Thyroid gland (tissue), 4 donors: Measurements from ENCODE around the gene NKIRAS2.

Experiments
- CTCF ChIP-seq, 6 experiments: fragments of 200-600 bp in 3 of 6; fragments of 450-650 bp in 3 of 6; sonication (generic) in 3 of 6; IDR thresholded peaks; one replicate each; pipeline ENCODE4 v1.5.1; 2016 to 2019; ENCODE audit warnings: antibody characterized with exemption in 6 of 6, mild to moderate bottlenecking in 2 of 6, inconsistent platforms in 1 of 6, moderate library complexity in 1 of 6
- POLR2A ChIP-seq, 2 donors: fragments of 450-650 bp; IDR thresholded peaks; one replicate each; pipeline ENCODE4 v1.6.1; 2017; ENCODE audit warnings: antibody characterized with exemption in 2 of 2, mild to moderate bottlenecking in 2 of 2, moderate library complexity in 1 of 2

GRCh38 chr17:42002792-42003301, 17.0 kb upstream of the NKIRAS2 start:
- TF ChIP-seq CTCF (IDR thresholded peaks at IDR 0.05), result no peak
- TF ChIP-seq POLR2A (IDR thresholded peaks at IDR 0.05), result no peak
